Measurements from ENCODE around the gene ATP8B2.
"Not testable (repeated sequence)": the region's sequence is repeated elsewhere in the genome, so short reads cannot be mapped to it uniquely, and the experiment has no call there.

DNA sequence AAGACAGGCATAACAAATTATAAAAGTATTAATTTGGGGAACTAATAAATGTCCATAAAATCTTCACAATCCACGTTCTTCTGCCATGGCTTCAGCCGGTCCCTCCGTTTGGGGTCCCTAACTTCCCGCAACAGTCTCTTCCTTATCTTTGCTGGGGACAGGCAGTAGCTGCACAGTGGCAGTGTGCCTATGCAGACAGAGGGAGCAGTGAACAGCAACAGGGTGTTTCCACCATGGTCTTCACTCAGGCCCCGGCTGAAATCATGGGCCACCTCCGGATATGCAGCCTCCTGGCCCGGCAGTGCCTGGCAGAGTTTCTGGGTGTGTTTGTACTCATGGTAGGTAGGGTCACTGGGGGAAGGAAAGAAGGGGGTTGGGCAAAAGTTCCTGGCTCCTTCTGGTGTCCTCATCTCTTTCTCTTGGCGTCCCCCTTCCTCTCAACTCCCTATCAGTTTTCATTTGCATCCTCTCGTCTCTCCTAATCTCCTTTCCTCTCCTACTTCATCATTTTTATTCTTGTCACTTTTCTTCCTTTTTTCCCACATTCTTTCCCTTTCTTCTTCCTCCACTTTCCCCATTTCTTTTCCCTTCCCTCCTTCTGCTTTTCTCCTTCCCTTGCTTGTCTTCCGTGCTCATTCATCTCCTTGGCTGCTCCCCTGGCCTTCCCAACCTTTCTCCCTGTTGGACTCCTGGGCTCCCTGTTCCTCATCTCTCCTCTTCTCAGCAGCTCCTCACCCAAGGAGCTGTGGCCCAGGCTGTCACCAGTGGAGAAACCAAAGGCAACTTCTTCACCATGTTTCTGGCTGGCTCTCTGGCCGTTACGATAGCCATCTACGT is 12.9 kb upstream of the ATP8B2 start:
- TF ChIP-seq CTCF (conservative IDR thresholded peaks at IDR 0.05; ENCODE audit: low read depth, low read length); EZH2 (IDR thresholded peaks at IDR 0.05; ENCODE audit: low read length, unreplicated experiment); EZH2phosphoT487 (IDR thresholded peaks at IDR 0.05; ENCODE audit: borderline replicate concordance, low read length): not testable (repeated sequence)
